Ovary (tissue), 9 donors: ENCODE data around the gene FURIN. TPM values are rescaled to one million over a fixed set of nuclear protein-coding genes. Genes with fewer than 3 reads are reported as not detected.

Experiments used
- DNase-seq, 5 donors: peaks; one replicate each; pipeline ENCODE4 v3.0.0-alpha.2; 2019 to 2020
- H3K27ac ChIP-seq, 2 donors: fragments of 200-600 bp; one replicate each; pipeline versions ENCODE4 v1.5.1 to v1.8.0; 2019 to 2022
- H3K27me3 ChIP-seq: fragments of 200-600 bp; one replicate; pipeline ENCODE4 v1.8.0; 2022
- H3K36me3 ChIP-seq: fragments of 200-600 bp; sonication (generic); one replicate; pipeline ENCODE4 v1.5.1; 2019
- H3K4me1 ChIP-seq: one replicate; pipeline ENCODE4 v1.8.1; 2013; ENCODE audit warnings: mild to moderate bottlenecking, moderate library complexity; ENCODE audit not compliant: insufficient read depth
- H3K4me3 ChIP-seq: fragments of 200-600 bp; sonication (generic); one replicate; pipeline ENCODE4 v1.5.1; 2017
- H3K9me3 ChIP-seq, 2 donors: fragments of 200-600 bp in 1 of 2; sonication (generic) in 1 of 2; one replicate each; pipeline versions ENCODE4 v1.5.1 to v1.8.1; 2013 to 2019; ENCODE audit warnings: mild to moderate bottlenecking in 1 of 2, moderate library complexity in 1 of 2
- EP300 ChIP-seq: sonication (generic); formaldehyde crosslinking; IDR thresholded peaks from one replicate; pipeline ENCODE4 v1.6.1; 2017; ENCODE audit warnings: antibody characterized with exemption
- POLR2A ChIP-seq: fragments of 450-650 bp; IDR thresholded peaks from one replicate; pipeline ENCODE4 v1.6.1; 2017; ENCODE audit warnings: antibody characterized with exemption, mild to moderate bottlenecking, moderate library complexity
- WGBS, 3 donors: extraction: QIAGEN DNeasy Blood & Tissue Kit in 1 of 3; methylation state at CpG; one replicate each; pipeline versions ENCODE4 v1.1.5 to v1.1.7; 2013 to 2017; 5-methylcytosine and 5-hydroxymethylcytosine counted together
- intact Hi-C, 4 donors: fragments of 100-400 bp; cut with DNase I; formaldehyde crosslinking; loops; one replicate each; pipeline versions ENCODE4 v1.11.0 to v1.15.1; 2022 to 2023
- polyA plus RNA-seq, 2 donors: library from polyadenylated mRNA; stranded (reverse); fragments of 200-250 nt in 1 of 2; fragments of 350-450 nt in 1 of 2; fragmentation: Illumina TruSeq in 1 of 2; extraction: RNeasy Lipid Tissue Mini Kit (QIAGEN cat#74804) in 1 of 2; gene quantifications; one replicate each; pipeline ENCODE4 v1.2.3, GENCODE V29; 2013 to 2014
- total RNA-seq, 7 donors: library from RNA; depleted of rRNA in 2 of 7; stranded (reverse); fragments of >200 nt in 2 of 7; fragmentation: NEBNext Ultra II Directional in 3 of 7; extraction: Animal tissue kit (Norgen Biotek cat#: 25700) in 3 of 7; gene quantifications; one replicate each; pipeline versions ENCODE4 v1.1.0 to v1.2.4, GENCODE V29; 2016 to 2023
- TF ChIP-seq, protein P1 (sequence below), 3 donors: fragments of 450-650 bp in 2 of 3; fragments of 200-600 bp in 1 of 3; IDR thresholded peaks; one replicate each; pipeline versions ENCODE4 v1.5.1 to v1.8.0; 2016 to 2022; ENCODE audit warnings: antibody characterized with exemption in 3 of 3, mild to moderate bottlenecking in 1 of 3
- donor health status: DM: no; HTN: no; CAD: no; lungs with moderate emphysema.
- donor health status: DM: no; HTN: no; CAD: no.
- donor health status: Bipolar disorder and iron deficiency.
- donor health status: DM: yes; HTN: yes; CAD: no.
- donor health status: DM: no; HTN: no; CAD: no.
- donor health status: DM: yes; HTN: yes; CAD: no.

Gene FURIN
- total and polyA plus RNA-seq, 9 donors, result 6.2 to 38.6 (median 33.7) TPM

DNA sequence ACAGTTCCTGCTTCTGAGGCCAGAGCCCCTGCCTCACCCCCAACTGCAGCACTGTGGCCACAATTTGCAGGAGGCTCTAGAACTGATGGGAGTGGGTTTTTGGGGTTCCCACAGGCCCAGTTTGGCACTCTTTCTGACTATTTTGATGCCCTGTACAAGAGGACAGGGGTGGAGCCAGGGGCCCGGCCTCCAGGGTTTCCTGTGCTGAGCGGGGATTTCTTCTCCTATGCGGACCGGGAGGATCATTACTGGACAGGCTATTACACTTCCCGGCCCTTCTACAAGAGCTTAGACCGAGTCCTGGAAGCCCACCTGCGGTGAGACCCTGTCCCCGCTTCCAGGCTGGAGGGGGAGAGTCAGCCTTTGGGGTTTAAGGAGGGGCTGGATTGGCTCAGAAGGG lies 41.6 kb downstream of the FURIN start:
- H3K9me3 ChIP-seq, result no peaks in the 10 kb centered on the region
- H3K27me3 ChIP-seq, result no peaks in the 10 kb centered on the region
- no peaks in the 10 kb centered on the region for H3K4me1 ChIP-seq
- no peaks in the 10 kb centered on the region for H3K36me3 ChIP-seq
- intact Hi-C loops, result no loop called here
- no peak overlapping the region for H3K27ac ChIP-seq
- no peak for DNase-seq
- WGBS, 3 donors, result 88 to 95% (median 94%) methylated on average over 8 of the region's 8 CpGs
- TF ChIP-seq EP300 (no peak), POLR2A (no peak)
- H3K4me3 ChIP-seq, result no peak overlapping the region

DNA sequence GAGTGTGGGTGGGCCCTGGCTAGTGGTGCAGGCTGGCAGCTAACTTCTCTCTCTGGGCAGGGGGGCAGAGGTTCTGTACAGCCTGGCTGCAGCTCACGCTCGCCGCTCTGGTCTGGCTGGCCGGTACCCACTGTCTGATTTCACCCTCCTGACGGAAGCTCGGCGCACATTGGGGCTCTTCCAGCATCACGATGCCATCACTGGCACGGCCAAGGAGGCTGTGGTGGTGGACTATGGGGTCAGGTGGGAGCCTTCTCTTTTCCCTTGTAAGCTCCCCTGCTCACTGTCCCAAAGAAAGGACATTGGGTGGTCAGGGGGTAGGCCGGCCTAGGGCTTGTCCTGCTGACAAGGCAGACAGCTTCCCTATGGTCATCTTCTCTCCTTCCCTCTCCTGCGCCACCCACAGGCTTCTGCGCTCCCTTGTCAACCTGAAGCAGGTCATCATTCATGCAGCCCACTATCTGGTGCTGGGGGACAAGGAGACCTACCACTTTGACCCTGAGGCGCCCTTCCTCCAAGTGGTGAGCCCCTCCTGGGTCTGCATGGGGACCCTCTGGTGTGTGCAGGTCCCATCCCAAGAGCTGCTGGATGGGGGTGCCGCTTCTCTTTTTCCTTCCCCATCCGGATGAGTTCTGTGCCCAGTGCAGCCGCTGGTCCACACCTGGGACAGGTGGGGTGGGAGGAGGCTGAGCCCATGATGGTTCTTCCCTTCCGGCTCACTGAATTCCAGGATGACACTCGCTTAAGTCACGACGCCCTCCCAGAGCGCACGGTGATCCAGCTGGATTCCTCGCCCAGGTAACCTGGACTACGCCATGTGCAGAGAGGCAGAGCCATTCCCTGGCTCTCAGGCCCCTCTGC lies 42.3 kb downstream of the FURIN start:
- TF ChIP-seq EP300, result no peak
- TF ChIP-seq POLR2A, result no peak
- TF ChIP-seq, protein P1, sequence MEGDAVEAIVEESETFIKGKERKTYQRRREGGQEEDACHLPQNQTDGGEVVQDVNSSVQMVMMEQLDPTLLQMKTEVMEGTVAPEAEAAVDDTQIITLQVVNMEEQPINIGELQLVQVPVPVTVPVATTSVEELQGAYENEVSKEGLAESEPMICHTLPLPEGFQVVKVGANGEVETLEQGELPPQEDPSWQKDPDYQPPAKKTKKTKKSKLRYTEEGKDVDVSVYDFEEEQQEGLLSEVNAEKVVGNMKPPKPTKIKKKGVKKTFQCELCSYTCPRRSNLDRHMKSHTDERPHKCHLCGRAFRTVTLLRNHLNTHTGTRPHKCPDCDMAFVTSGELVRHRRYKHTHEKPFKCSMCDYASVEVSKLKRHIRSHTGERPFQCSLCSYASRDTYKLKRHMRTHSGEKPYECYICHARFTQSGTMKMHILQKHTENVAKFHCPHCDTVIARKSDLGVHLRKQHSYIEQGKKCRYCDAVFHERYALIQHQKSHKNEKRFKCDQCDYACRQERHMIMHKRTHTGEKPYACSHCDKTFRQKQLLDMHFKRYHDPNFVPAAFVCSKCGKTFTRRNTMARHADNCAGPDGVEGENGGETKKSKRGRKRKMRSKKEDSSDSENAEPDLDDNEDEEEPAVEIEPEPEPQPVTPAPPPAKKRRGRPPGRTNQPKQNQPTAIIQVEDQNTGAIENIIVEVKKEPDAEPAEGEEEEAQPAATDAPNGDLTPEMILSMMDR (IDR thresholded peaks at IDR 0.05), result no peak
- no peak for DNase-seq
- Histone ChIP-seq H3K36me3 (no peaks in the 10 kb centered on the region), H3K9me3 (no peaks in the 10 kb centered on the region), H3K4me1 (no peaks in the 10 kb centered on the region), H3K27me3 (no peaks in the 10 kb centered on the region), H3K27ac (no peak overlapping the region), H3K4me3 (no peak overlapping the region)
- WGBS, 3 donors, result 94 to 98% (median 96%) methylated on average over 24 of the region's 24 CpGs
- intact Hi-C loops, result no loop called here

DNA sequence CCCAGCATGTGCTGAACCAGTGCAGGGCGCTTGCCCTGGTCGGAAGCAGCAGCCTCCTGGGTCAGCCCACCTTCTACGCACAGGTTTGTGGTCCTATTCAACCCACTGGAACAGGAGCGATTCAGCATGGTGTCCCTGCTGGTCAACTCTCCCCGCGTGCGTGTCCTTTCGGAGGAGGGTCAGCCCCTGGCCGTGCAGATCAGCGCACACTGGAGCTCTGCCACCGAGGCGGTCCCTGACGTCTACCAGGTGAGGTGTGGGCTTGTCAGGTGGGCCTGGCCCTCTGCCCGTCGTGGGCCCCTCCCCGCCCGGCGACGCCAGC lies 42.9 kb downstream of the FURIN start:
- Histone ChIP-seq H3K4me3 (no peak overlapping the region), H3K9me3 (no peaks in the 10 kb centered on the region), H3K4me1 (no peaks in the 10 kb centered on the region), H3K27ac (no peak overlapping the region), H3K36me3 (no peaks in the 10 kb centered on the region), H3K27me3 (no peaks in the 10 kb centered on the region)
- intact Hi-C loops, result no loop called here
- TF ChIP-seq EP300, result no peak
- TF ChIP-seq, protein P1 (IDR thresholded peaks at IDR 0.05), result no peak
- no peak for TF ChIP-seq POLR2A
- WGBS, 3 donors, result 85 to 93% (median 86%) methylated on average over 19 of the region's 19 CpGs
- no peak for DNase-seq

DNA sequence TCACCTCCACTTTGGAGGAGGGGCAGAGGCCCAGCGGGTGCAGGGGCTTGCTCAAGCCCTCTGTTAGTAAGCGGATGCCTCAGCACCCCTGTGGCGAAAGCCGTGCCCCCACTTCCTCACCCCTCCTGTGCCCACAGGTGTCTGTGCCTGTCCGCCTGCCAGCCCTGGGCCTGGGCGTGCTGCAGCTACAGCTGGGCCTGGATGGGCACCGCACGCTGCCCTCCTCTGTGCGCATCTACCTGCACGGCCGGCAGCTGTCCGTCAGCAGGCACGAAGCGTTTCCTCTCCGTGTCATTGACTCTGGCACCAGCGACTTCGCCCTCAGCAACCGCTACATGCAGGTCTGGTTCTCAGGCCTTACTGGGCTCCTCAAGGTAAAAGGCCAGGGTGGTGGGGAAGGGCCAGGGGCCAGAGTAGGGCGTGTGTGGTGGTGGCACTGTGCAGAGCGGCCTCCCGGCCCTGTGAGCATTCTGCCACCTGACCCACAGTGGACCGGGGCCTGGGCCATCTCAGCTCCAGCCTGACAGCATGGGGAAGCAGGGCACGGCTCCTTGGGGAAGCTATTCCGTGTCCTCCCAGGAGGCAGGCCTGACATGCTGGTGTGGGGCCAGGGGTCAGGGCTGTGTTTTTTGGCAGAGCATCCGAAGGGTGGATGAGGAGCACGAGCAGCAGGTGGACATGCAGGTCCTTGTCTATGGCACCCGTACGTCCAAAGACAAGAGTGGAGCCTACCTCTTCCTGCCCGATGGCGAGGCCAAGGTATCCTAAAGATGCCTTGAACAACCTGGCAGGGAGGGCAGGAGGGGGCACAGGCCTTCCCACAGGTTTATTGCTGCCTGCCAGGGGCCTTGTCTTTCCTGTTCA lies 43.8 kb downstream of the FURIN start:
- WGBS, 3 donors, result 87 to 92% (median 89%) methylated on average over 29 to 30 of the region's 30 CpGs
- no peak for DNase-seq
- TF ChIP-seq, protein P1 (IDR thresholded peaks at IDR 0.05), result no peak
- TF ChIP-seq EP300 (no peak), POLR2A (no peak)
- Histone ChIP-seq H3K9me3 (no peaks in the 10 kb centered on the region), H3K27ac (no peak overlapping the region), H3K4me3 (no peak overlapping the region), H3K36me3 (no peaks in the 10 kb centered on the region), H3K4me1 (no peaks in the 10 kb centered on the region), H3K27me3 (no peaks in the 10 kb centered on the region)
- intact Hi-C loops, result no loop called here

DNA sequence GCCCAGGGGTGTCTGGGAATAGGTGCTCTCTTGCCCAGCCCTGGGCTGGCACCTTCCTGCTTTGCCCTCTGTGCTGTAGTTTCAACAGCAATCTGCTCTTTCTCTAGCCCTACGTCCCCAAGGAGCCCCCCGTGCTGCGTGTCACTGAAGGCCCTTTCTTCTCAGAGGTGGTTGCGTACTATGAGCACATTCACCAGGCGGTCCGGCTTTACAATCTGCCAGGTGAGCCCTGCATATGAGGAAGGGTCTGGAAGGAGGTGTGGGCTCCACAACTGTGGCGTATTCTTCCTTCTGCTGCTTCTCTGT lies 44.3 kb downstream of the FURIN start:
- intact Hi-C loops, result no loop called here
- DNase-seq, result no peak
- TF ChIP-seq POLR2A, result no peak
- TF ChIP-seq, protein P1 (IDR thresholded peaks at IDR 0.05), result no peak
- no peak for TF ChIP-seq EP300
- H3K9me3 ChIP-seq, result no peaks in the 10 kb centered on the region
- no peaks in the 10 kb centered on the region for H3K27me3 ChIP-seq
- no peak overlapping the region for H3K27ac ChIP-seq
- 90 to 95% (median 94%) methylated on average over 7 of the region's 7 CpGs for WGBS, 3 donors
- no peak overlapping the region for H3K4me3 ChIP-seq
- H3K4me1 ChIP-seq, result no peaks in the 10 kb centered on the region
- H3K36me3 ChIP-seq, result no peaks in the 10 kb centered on the region
